WTC11 (cell line): ENCODE data around the gene RHOBTB1. TPM values are rescaled to one million over a fixed set of nuclear protein-coding genes. Genes with fewer than 3 reads are reported as not detected.

Experiments
- ATAC-seq: fragments of 200-7000 bp; cut with Tn5 transposase; 2 replicates; pipeline ENCODE4 v1.10.0; 2021; ENCODE audit warnings: mild to moderate bottlenecking, moderate library complexity
- CTCF ChIA-PET: fragments of 300-600 bp; sonication (Branson Sonifier 250); formaldehyde crosslinking; loops from one replicate; lab custom pipeline; 2021; ENCODE audit warnings: antibody characterized with exemption; lab: Charles Lee
- POLR2A ChIA-PET: fragments of 350-600 bp; sonication (Branson Sonifier 250); formaldehyde crosslinking; loops from one replicate; lab custom pipeline; 2021; ENCODE audit warnings: antibody characterized with exemption; lab: Charles Lee
- DNase-seq: peaks from one replicate; pipeline ENCODE4 v3.0.0; 2021; ENCODE audit warnings: low spot score
- H3K27ac Mint-ChIP-seq: 2 replicates; pipeline ENCODE4 v1.8.0; 2021; ENCODE audit warnings: mixed read lengths
- H3K27me3 Mint-ChIP-seq: 2 replicates; pipeline ENCODE4 v1.8.0; 2021; ENCODE audit warnings: low read depth, mild to moderate bottlenecking, moderate library complexity, mixed read lengths
- H3K36me3 Mint-ChIP-seq: 2 replicates; pipeline ENCODE4 v1.8.0; 2021; ENCODE audit warnings: mixed read lengths
- H3K4me1 Mint-ChIP-seq: 2 replicates; pipeline ENCODE4 v1.8.0; 2022; ENCODE audit warnings: mixed read lengths
- H3K4me3 Mint-ChIP-seq: 2 replicates; pipeline ENCODE4 v1.8.0; 2021; ENCODE audit warnings: mild to moderate bottlenecking, moderate library complexity, mixed read lengths
- H3K9me3 Mint-ChIP-seq: 2 replicates; pipeline ENCODE4 v1.8.0; 2021; ENCODE audit warnings: mixed read lengths
- AFF4 ChIP-seq: sonication (generic); formaldehyde crosslinking; IDR thresholded peaks from 2 replicates; pipeline ENCODE4 v1.8.1; 2023; ENCODE audit warnings: mild to moderate bottlenecking, missing genetic modification reagents, borderline replicate concordance
- E2F1 ChIP-seq: sonication (generic); formaldehyde crosslinking; IDR thresholded peaks from 2 replicates; pipeline ENCODE4 v1.8.0; 2022; ENCODE audit warnings: mild to moderate bottlenecking, missing genetic modification reagents
- ELF4 ChIP-seq: sonication (generic); formaldehyde crosslinking; IDR thresholded peaks from 2 replicates; pipeline ENCODE4 v1.8.1; 2022; ENCODE audit warnings: low read depth, mild to moderate bottlenecking, moderate library complexity, missing genetic modification reagents
- EMX1 ChIP-seq: fragments of 250-450 bp; sonication (Bioruptor Pico); IDR thresholded peaks from 2 replicates; pipeline ENCODE4 v1.8.0; 2021; ENCODE audit warnings: mild to moderate bottlenecking
- ETV6 ChIP-seq: sonication (generic); formaldehyde crosslinking; IDR thresholded peaks from 2 replicates; pipeline ENCODE4 v1.8.1; 2022; ENCODE audit warnings: mild to moderate bottlenecking, missing genetic modification reagents
- GRHL2 ChIP-seq: fragments of 250-450 bp; sonication (Bioruptor Pico); IDR thresholded peaks from 2 replicates; pipeline ENCODE4 v1.8.0; 2022; ENCODE audit warnings: mild to moderate bottlenecking, moderate library complexity; ENCODE audit not compliant: insufficient replicate concordance, severe bottlenecking
- GTF2I ChIP-seq: fragments of 250-450 bp; sonication (Bioruptor Pico); conservative IDR thresholded peaks from 2 replicates; pipeline ENCODE4 v1.4.0; 2021; ENCODE audit warnings: mild to moderate bottlenecking
- JAZF1 ChIP-seq: fragments of 250-450 bp; sonication (Bioruptor Pico); IDR thresholded peaks from 2 replicates; pipeline ENCODE4 v1.9.0; 2021; ENCODE audit warnings: moderate library complexity, mild to moderate bottlenecking, inconsistent platforms
- JUN ChIP-seq: sonication (generic); formaldehyde crosslinking; IDR thresholded peaks from 2 replicates; pipeline ENCODE4 v1.8.0; 2023; ENCODE audit warnings: mild to moderate bottlenecking, missing genetic modification reagents
- MAX ChIP-seq: sonication (generic); formaldehyde crosslinking; IDR thresholded peaks from 2 replicates; pipeline ENCODE4 v1.8.0; 2022; ENCODE audit warnings: mild to moderate bottlenecking, missing genetic modification reagents
- MYBL2 ChIP-seq: sonication (generic); formaldehyde crosslinking; IDR thresholded peaks from 2 replicates; pipeline ENCODE4 v1.8.1; 2023; ENCODE audit warnings: mild to moderate bottlenecking, moderate library complexity, missing genetic modification reagents
- NR1H2 ChIP-seq: sonication (generic); formaldehyde crosslinking; IDR thresholded peaks from 2 replicates; pipeline ENCODE4 v1.9.0; 2021; ENCODE audit warnings: mild to moderate bottlenecking, moderate library complexity, missing genetic modification reagents
- NR2C2 ChIP-seq: sonication (generic); formaldehyde crosslinking; IDR thresholded peaks from 2 replicates; pipeline ENCODE4 v1.8.0; 2022; ENCODE audit warnings: mild to moderate bottlenecking, missing genetic modification reagents
- PRDM15 ChIP-seq: sonication (generic); formaldehyde crosslinking; IDR thresholded peaks from 2 replicates; pipeline ENCODE4 v1.8.0; 2022; ENCODE audit warnings: missing genetic modification reagents
- TCF7 ChIP-seq: sonication (generic); formaldehyde crosslinking; IDR thresholded peaks from 2 replicates; pipeline ENCODE4 v1.8.0; 2022; ENCODE audit warnings: mild to moderate bottlenecking, low read depth, missing genetic modification reagents, moderate library complexity
- USF1 ChIP-seq: sonication (generic); formaldehyde crosslinking; IDR thresholded peaks from 2 replicates; pipeline ENCODE4 v1.8.0; 2022; ENCODE audit warnings: mild to moderate bottlenecking, missing genetic modification reagents
- USF2 ChIP-seq: sonication (generic); formaldehyde crosslinking; IDR thresholded peaks from 2 replicates; pipeline ENCODE4 v1.8.1; 2023; ENCODE audit warnings: mild to moderate bottlenecking, missing genetic modification reagents, moderate library complexity
- ZNF317 ChIP-seq: sonication (generic); formaldehyde crosslinking; IDR thresholded peaks from 2 replicates; pipeline ENCODE4 v1.8.1; 2023; ENCODE audit warnings: low read depth, mild to moderate bottlenecking, moderate library complexity, missing genetic modification reagents, borderline replicate concordance
- ZNF512 ChIP-seq: sonication (generic); formaldehyde crosslinking; IDR thresholded peaks from 2 replicates; pipeline ENCODE4 v1.8.1; 2022; ENCODE audit warnings: missing genetic modification reagents, borderline replicate concordance
- ZNF671 ChIP-seq: fragments of 250-450 bp; sonication (Bioruptor Pico); IDR thresholded peaks from 2 replicates; pipeline ENCODE4 v1.8.0; 2021; ENCODE audit warnings: mild to moderate bottlenecking
- total RNA-seq: library from RNA; stranded (reverse); gene quantifications from 3 replicates; pipeline ENCODE4 v1.2.3, GENCODE V29; 2021

RHOBTB1 gene
- total RNA-seq, 1 experiment from 2014 or later = 6.9 TPM

GRCh38 chr10:60989400-60989876 is 45.5 kb upstream of the RHOBTB1 start:
- Mint-ChIP-seq H3K4me3 (no peak overlapping the region), H3K9me3 (peaks cover 14% of the 10 kb centered on the region), H3K4me1 (peaks cover 12% of the 10 kb centered on the region), H3K27me3 (no peaks in the 10 kb centered on the region), H3K27ac (no peak overlapping the region), H3K36me3 (peaks cover 3% of the 10 kb centered on the region; the same call in 1 of the 2 replicates)
- ChIA-PET POLR2A (no interaction called here), CTCF (no interaction called here)
- ATAC-seq = no peak
- no peak for TF ChIP-seq NR1H2 (CRISPR knock-in tag)
- no peak for TF ChIP-seq E2F1 (CRISPR knock-in tag)
- TF ChIP-seq AFF4 = no peak
- no peak for TF ChIP-seq ETV6 (CRISPR knock-in tag)
- TF ChIP-seq ELF4 (CRISPR knock-in tag) = no peak
- no peak for DNase-seq

- H3K27me3 Mint-ChIP-seq = no peaks in the 10 kb centered on the region
- H3K27ac Mint-ChIP-seq = peak overlapping the region; percentile 51; the same call in 1 of the 2 replicates
- TF ChIP-seq ELF4 (CRISPR knock-in tag) = no peak
- H3K36me3 Mint-ChIP-seq = peaks cover 3% of the 10 kb centered on the region; the same call in 1 of the 2 replicates
- peaks cover 12% of the 10 kb centered on the region for H3K4me1 Mint-ChIP-seq
- no peak overlapping the region for H3K4me3 Mint-ChIP-seq
- ChIA-PET CTCF (no interaction called here), POLR2A (no interaction called here)
- ATAC-seq = no peak
- H3K9me3 Mint-ChIP-seq = peaks cover 14% of the 10 kb centered on the region
- no peak for DNase-seq
Observed at GRCh38 chr10:60986791-60987190, 42.8 kb upstream of the RHOBTB1 start.

GRCh38 chr10:60985951-60986350 is 42.0 kb upstream of the RHOBTB1 start:
- ChIA-PET POLR2A (no interaction called here), CTCF (no interaction called here)
- H3K27ac Mint-ChIP-seq = no peak overlapping the region
- H3K4me1 Mint-ChIP-seq = peaks cover 14% of the 10 kb centered on the region
- no peak for ATAC-seq
- TF ChIP-seq MAX (no peak), MYBL2 (CRISPR knock-in tag) (no peak), TCF7 (no peak), EMX1 (CRISPR knock-in tag) (no peak), JUN (CRISPR knock-in tag) (no peak), GRHL2 (CRISPR knock-in tag) (no peak), ZNF512 (CRISPR knock-in tag) (no peak), PRDM15 (no peak), ZNF317 (CRISPR knock-in tag) (no peak), USF2 (CRISPR knock-in tag) (no peak), GTF2I (CRISPR knock-in tag) (no peak), NR2C2 (CRISPR knock-in tag) (no peak), USF1 (CRISPR knock-in tag) (no peak), ZNF671 (CRISPR knock-in tag) (no peak), JAZF1 (no peak)
- no peaks in the 10 kb centered on the region for H3K27me3 Mint-ChIP-seq
- H3K36me3 Mint-ChIP-seq = peaks cover 3% of the 10 kb centered on the region; the same call in 1 of the 2 replicates
- no peak for DNase-seq
- H3K9me3 Mint-ChIP-seq = peaks cover 14% of the 10 kb centered on the region
- no peak overlapping the region for H3K4me3 Mint-ChIP-seq
